AG10803 (cell line): ENCODE data around the gene SNX25.
"Not testable (repeated sequence)": the region's sequence is repeated elsewhere in the genome, so short reads cannot be mapped to it uniquely, and the experiment has no call there.

Experiments
- DNase-seq: peaks from one replicate; pipeline ENCODE4 v3.0.0; 2010; ENCODE audit warnings: low read depth
- H3K4me3 ChIP-seq: 2 replicates; pipeline ENCODE4 v1.5.1; 2011; ENCODE audit warnings: mild to moderate bottlenecking, low read length, control low read depth
- CTCF ChIP-seq: conservative IDR thresholded peaks from 2 replicates; pipeline ENCODE4 v1.5.1; 2011; ENCODE audit warnings: mild to moderate bottlenecking, low read length, control low read depth, inconsistent platforms

Gene SNX25

GRCh38 chr4:185304944-185305690, 95.7 kb downstream of the SNX25 start:
- H3K4me3 ChIP-seq, result no peak overlapping the region
- TF ChIP-seq CTCF, result peak; percentile 42
- no peak for DNase-seq

GRCh38 chr4:185305979-185306442, 96.6 kb downstream of the SNX25 start:
- TF ChIP-seq CTCF, result no peak
- peak; percentile 95 for DNase-seq
- H3K4me3 ChIP-seq, result no peak overlapping the region

- no peak overlapping the region for H3K4me3 ChIP-seq
- no peak for DNase-seq
- TF ChIP-seq CTCF, result no peak
Measured at GRCh38 chr4:185307136-185307950, 97.9 kb downstream of the SNX25 start.

GRCh38 chr4:185309770-185310169, 100.4 kb downstream of the SNX25 start:
- H3K4me3 ChIP-seq, result no peak overlapping the region
- TF ChIP-seq CTCF, result no peak
- DNase-seq, result no peak

- H3K4me3 ChIP-seq, result no peak overlapping the region
- no peak for TF ChIP-seq CTCF
- no peak for DNase-seq
Measured at GRCh38 chr4:185311113-185311888, 101.9 kb downstream of the SNX25 start.

- no peak for TF ChIP-seq CTCF
- no peak for DNase-seq
- H3K4me3 ChIP-seq, result no peak overlapping the region
Measured at GRCh38 chr4:185312699-185313098, 103.3 kb downstream of the SNX25 start.

GRCh38 chr4:185317462-185317861, 108.1 kb downstream of the SNX25 start:
- not testable (repeated sequence) for DNase-seq, H3K4me3 ChIP-seq
